Measurements from ENCODE around the gene CAMSAP2. TPM values are rescaled to one million over a fixed set of nuclear protein-coding genes. Genes with fewer than 3 reads are reported as not detected.

Gene CAMSAP2
- total and polyA plus RNA-seq, 2 of the 4 experiments (the other 2 are of a cell fraction): 8.3 to 29.4 TPM

DNA sequence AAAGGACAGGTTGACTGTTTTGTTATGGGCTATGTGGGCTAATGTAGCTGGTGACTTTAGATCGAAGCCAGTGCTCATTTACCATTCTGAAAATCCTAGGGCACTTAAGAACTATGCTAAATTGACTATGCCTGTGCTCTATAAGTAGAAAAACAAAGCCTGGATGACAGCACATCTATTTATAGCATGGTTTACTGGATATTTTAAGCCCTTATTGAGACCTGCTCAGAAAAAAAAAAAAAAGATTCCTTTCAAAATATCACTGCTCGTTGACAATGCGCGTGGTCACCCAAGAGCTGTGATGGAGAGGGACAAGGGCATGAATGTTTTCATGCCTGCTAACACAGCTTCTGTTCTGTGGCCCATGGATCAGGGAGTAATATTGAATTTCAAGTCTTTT, 48.1 kb downstream of the CAMSAP2 start:
- H3K4me3 ChIP-seq (ENCODE audit: insufficient read depth, low read depth, low read length): no peak overlapping the region
- no peak overlapping the region for H2AK9ac ChIP-seq (replicated peaks; ENCODE audit: low read depth, low read length, poor library complexity)
- WGBS, 2 experiments (ENCODE audit: extremely low coverage in 2 of 2, insufficient read length in 1 of 2): no CpG with 5 or more reads among the region's 4 CpGs
- peaks cover 3% of the 10 kb centered on the region; the same call in 1 of the 2 replicates for H3K9me3 ChIP-seq (ENCODE audit: control insufficient read depth, insufficient read depth, low read length)
- ChIA-PET CTCF (interaction anchor here (0.7 kb wide), 1 partner anchor 117 kb away, joined by 3 read pairs; no protein-coding TSS in a partner anchor), POLR2A (ENCODE audit: unreplicated experiment) (no interaction called here)
- no peak overlapping the region for H2AFZ ChIP-seq (replicated peaks; ENCODE audit: low read length, poor library complexity)
- H3K4me2 ChIP-seq (ENCODE audit: low read depth, low read length): no peak overlapping the region
- H3K9me1 ChIP-seq (ENCODE audit: insufficient read depth, low read length): peaks cover 3% of the 10 kb centered on the region; the same call in 1 of the 2 replicates
- no peak overlapping the region for H3K9ac ChIP-seq (ENCODE audit: low read depth, low read length)
- H2BK5ac ChIP-seq (ENCODE audit: low read depth, low read length, poor library complexity, severe bottlenecking): no peak overlapping the region
- no peak overlapping the region for H2BK20ac ChIP-seq (ENCODE audit: low read depth, low read length)
- intact Hi-C loops (cut with micrococcal nuclease) (no loop called here), in situ Hi-C loops (cut with MboI; ENCODE audit: low sequenced_read_pairs) (no loop called here), dilution Hi-C loops (cut with HindIII; ENCODE audit: low sequenced_read_pairs, unreplicated experiment) (no loop called here)
- TF ChIP-seq SMC3 (IDR thresholded peaks at IDR 0.05; ENCODE audit: low read depth, low read length) (no peak), POLR2A (IDR thresholded peaks at IDR 0.05; ENCODE audit: low read depth, low read length) (no peak), RFX5 (IDR thresholded peaks at IDR 0.05; ENCODE audit: low read depth, low read length) (no peak), RCOR1 (IDR thresholded peaks at IDR 0.05; ENCODE audit: insufficient replicate concordance, low read length) (no peak), MAFK (IDR thresholded peaks at IDR 0.05; ENCODE audit: low read depth, low read length) (no peak), CHD1 (IDR thresholded peaks at IDR 0.05; ENCODE audit: low read depth, low read length) (no peak), NFE2L2 (IDR thresholded peaks at IDR 0.05; ENCODE audit: low read depth, low read length) (no peak), FOS (IDR thresholded peaks at IDR 0.05; ENCODE audit: low read depth, low read length) (no peak), RAD21 (IDR thresholded peaks at IDR 0.05; ENCODE audit: low read length) (no peak), MAZ (IDR thresholded peaks at IDR 0.05; ENCODE audit: borderline replicate concordance, low read depth, low read length) (no peak)
- TF ChIP-seq, protein P1, sequence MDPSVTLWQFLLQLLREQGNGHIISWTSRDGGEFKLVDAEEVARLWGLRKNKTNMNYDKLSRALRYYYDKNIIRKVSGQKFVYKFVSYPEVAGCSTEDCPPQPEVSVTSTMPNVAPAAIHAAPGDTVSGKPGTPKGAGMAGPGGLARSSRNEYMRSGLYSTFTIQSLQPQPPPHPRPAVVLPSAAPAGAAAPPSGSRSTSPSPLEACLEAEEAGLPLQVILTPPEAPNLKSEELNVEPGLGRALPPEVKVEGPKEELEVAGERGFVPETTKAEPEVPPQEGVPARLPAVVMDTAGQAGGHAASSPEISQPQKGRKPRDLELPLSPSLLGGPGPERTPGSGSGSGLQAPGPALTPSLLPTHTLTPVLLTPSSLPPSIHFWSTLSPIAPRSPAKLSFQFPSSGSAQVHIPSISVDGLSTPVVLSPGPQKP (IDR thresholded peaks at IDR 0.05; ENCODE audit: borderline replicate concordance, low read depth, low read length): no peak
- TF ChIP-seq, protein P2, sequence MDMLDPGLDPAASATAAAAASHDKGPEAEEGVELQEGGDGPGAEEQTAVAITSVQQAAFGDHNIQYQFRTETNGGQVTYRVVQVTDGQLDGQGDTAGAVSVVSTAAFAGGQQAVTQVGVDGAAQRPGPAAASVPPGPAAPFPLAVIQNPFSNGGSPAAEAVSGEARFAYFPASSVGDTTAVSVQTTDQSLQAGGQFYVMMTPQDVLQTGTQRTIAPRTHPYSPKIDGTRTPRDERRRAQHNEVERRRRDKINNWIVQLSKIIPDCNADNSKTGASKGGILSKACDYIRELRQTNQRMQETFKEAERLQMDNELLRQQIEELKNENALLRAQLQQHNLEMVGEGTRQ (IDR thresholded peaks at IDR 0.05; ENCODE audit: low read depth, low read length): no peak
- no peaks in the 10 kb centered on the region for H3K27me3 ChIP-seq (ENCODE audit: control insufficient read depth, insufficient read depth, low read length)
- H4K91ac ChIP-seq (ENCODE audit: insufficient read depth, low read depth, low read length): no peak overlapping the region
- H3K23ac ChIP-seq (ENCODE audit: low read depth, low read length): no peak overlapping the region
- H3K27ac ChIP-seq (ENCODE audit: insufficient read depth, low read length): no peak overlapping the region
- ATAC-seq (ENCODE audit: low read depth) (no peak), DNase-seq (no peak)
- H3K79me1 ChIP-seq (ENCODE audit: low read depth in 1 of 2, low read length in 2 of 2): peaks cover 19 to 61% of the 10 kb centered on the region in 2 experiments
- peaks cover 17% of the 10 kb centered on the region for H3K36me3 ChIP-seq (ENCODE audit: control insufficient read depth, insufficient read depth, low read length)
- H4K5ac ChIP-seq (ENCODE audit: low read depth, low read length): no peak overlapping the region
- peaks cover 5% of the 10 kb centered on the region; the same call in 1 of the 2 replicates for H3K4me1 ChIP-seq (ENCODE audit: control insufficient read depth, insufficient read depth, low read length)
- no peak overlapping the region for H3K18ac ChIP-seq (ENCODE audit: low read depth, low read length)
- no TSS peak for BruUV-seq (replicated peaks)
- no peak overlapping the region for H2BK120ac ChIP-seq (ENCODE audit: low read depth, low read length)
- no peak overlapping the region for H2AK5ac ChIP-seq (ENCODE audit: low read depth, low read length)
- no peak overlapping the region for H3K4ac ChIP-seq (ENCODE audit: low read depth, low read length)
- no peak overlapping the region for H3K56ac ChIP-seq (ENCODE audit: extremely low read depth, insufficient read depth, low read length)
- H4K8ac ChIP-seq (ENCODE audit: low read depth in 2 of 2, low read length in 2 of 2): no peak overlapping the region
- no peak overlapping the region for H3K14ac ChIP-seq (replicated peaks; ENCODE audit: low read depth, low read length)
- peaks cover 23% of the 10 kb centered on the region for H4K20me1 ChIP-seq (ENCODE audit: insufficient read depth, low read length)
- H2BK15ac ChIP-seq (ENCODE audit: low read depth, low read length): no peak overlapping the region

Data from IMR-90 (cell line).